Neural progenitor cell (in vitro differentiated cells): ENCODE data around the gene TPSB2. TPM values are rescaled to one million over a fixed set of nuclear protein-coding genes. Genes with fewer than 3 reads are reported as not detected.
"Not testable (repeated sequence)": the region's sequence is repeated elsewhere in the genome, so short reads cannot be mapped to it uniquely, and the experiment has no call there.

Source experiments
- DNase-seq: peaks from one replicate; pipeline ENCODE4 v3.0.0-alpha.2; 2016; ENCODE audit warnings: low spot score
- H2AFZ ChIP-seq: fragments of 200-600 bp; sonication (generic); replicated peaks from 2 replicates; pipeline ENCODE4 v1.6.1; 2016; ENCODE audit warnings: antibody characterized with exemption
- H3F3A ChIP-seq: fragments of 200-600 bp; sonication (generic); 2 replicates; pipeline ENCODE4 v1.6.1; 2016; ENCODE audit warnings: antibody characterized with exemption, low read depth
- H3K27ac ChIP-seq: fragments of 200-600 bp; sonication (generic); 2 replicates; pipeline ENCODE4 v1.5.1; 2016; ENCODE audit warnings: mild to moderate bottlenecking
- H3K27me3 ChIP-seq: fragments of 200-600 bp; sonication (generic); 2 replicates; pipeline ENCODE4 v1.6.1; 2016; ENCODE audit warnings: mild to moderate bottlenecking, moderate library complexity
- H3K36me3 ChIP-seq: fragments of 200-600 bp; sonication (generic); 2 replicates; pipeline ENCODE4 v1.5.1; 2016
- H3K4me1 ChIP-seq: fragments of 200-600 bp; sonication (generic); 2 replicates; pipeline ENCODE4 v1.6.1; 2016; ENCODE audit warnings: mixed run types
- H3K4me2 ChIP-seq: fragments of 200-600 bp; sonication (generic); 2 replicates; pipeline ENCODE4 v1.6.1; 2016
- H3K4me3 ChIP-seq: fragments of 200-600 bp; sonication (generic); 2 replicates; pipeline ENCODE4 v1.5.1; 2016
- H3K79me2 ChIP-seq: fragments of 200-600 bp; sonication (generic); 2 replicates; pipeline ENCODE4 v1.6.1; 2016; ENCODE audit warnings: low read depth
- H3K9ac ChIP-seq: fragments of 200-600 bp; sonication (generic); 2 replicates; pipeline ENCODE4 v1.6.1; 2016
- H3K9me3 ChIP-seq: fragments of 200-600 bp; sonication (generic); 2 replicates; pipeline ENCODE4 v1.5.1; 2016; ENCODE audit warnings: low read depth
- H4K20me1 ChIP-seq: fragments of 200-600 bp; sonication (generic); 2 replicates; pipeline ENCODE4 v1.6.1; 2016; ENCODE audit warnings: low read depth
- H3K27ac Mint-ChIP-seq: 3 replicates; pipeline ENCODE4 v1.8.0; 2021; ENCODE audit warnings: mixed read lengths
- H3K27me3 Mint-ChIP-seq: 2 replicates; pipeline ENCODE4 v1.8.0; 2022; ENCODE audit warnings: low read depth, mild to moderate bottlenecking, inconsistent platforms, moderate library complexity, mixed read lengths; ENCODE audit not compliant: insufficient read depth
- H3K36me3 Mint-ChIP-seq: 3 replicates; pipeline ENCODE4 v1.8.0; 2021; ENCODE audit warnings: mixed read lengths
- H3K4me1 Mint-ChIP-seq: 3 replicates; pipeline ENCODE4 v1.8.0; 2021; ENCODE audit warnings: mixed read lengths
- H3K4me3 Mint-ChIP-seq: 3 replicates; pipeline ENCODE4 v1.8.0; 2021; ENCODE audit warnings: mild to moderate bottlenecking, moderate library complexity, mixed read lengths
- H3K9me3 Mint-ChIP-seq: 3 replicates; pipeline ENCODE4 v1.8.0; 2020; ENCODE audit warnings: mixed read lengths
- EZH2 ChIP-seq: fragments of 200-600 bp; sonication (generic); IDR thresholded peaks from 2 replicates; pipeline ENCODE4 v1.6.1; 2017; ENCODE audit warnings: antibody characterized with exemption, mild to moderate bottlenecking, moderate library complexity
- EZH2phosphoT487 ChIP-seq: fragments of 200-600 bp; sonication (generic); IDR thresholded peaks from 2 replicates; pipeline ENCODE4 v1.6.1; 2017; ENCODE audit warnings: antibody characterized with exemption
- total RNA-seq: library from RNA; depleted of rRNA; stranded (reverse); fragments of >200 nt; gene quantifications from 2 replicates; pipeline ENCODE4 v1.2.3, GENCODE V29; 2015; ENCODE audit warnings: low replicate concordance
- TF ChIP-seq, protein P1 (sequence below): fragments of 200-600 bp; sonication (generic); IDR thresholded peaks from 2 replicates; pipeline ENCODE4 v1.5.1; 2017; ENCODE audit warnings: antibody characterized with exemption, mild to moderate bottlenecking

Gene TPSB2
- total RNA-seq, 1 donor from 2014 or later: not detected

DNA sequence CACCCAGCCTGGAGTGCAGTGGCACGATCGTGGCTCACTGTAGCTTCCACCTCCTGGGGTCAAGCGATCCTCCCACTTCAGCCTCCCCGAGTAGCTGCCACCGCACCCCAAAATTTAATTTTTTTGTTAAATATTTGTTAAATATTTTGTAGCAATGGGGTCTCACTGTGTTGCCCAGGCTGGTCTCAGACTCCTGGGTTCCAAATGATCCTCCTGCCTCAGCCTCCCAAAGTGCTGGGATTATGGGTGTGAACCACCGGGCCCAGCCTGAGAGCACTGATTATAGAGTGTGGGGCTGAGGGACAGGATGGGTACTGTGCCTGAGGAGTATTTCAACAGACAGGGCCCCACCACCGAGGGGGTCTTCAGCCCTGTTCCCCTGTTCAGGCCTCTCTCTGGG lies 40.5 kb downstream of the TPSB2 start:
- no peak for DNase-seq
- Histone ChIP-seq H3K9me3 (no peaks in the 10 kb centered on the region), H3K79me2 (no peaks in the 10 kb centered on the region), H3K4me1 (no peaks in the 10 kb centered on the region), H2AFZ (no peak overlapping the region), H3K4me3 (no peak overlapping the region), H3K27me3 (no peaks in the 10 kb centered on the region), H3F3A (no peaks in the 10 kb centered on the region), H3K27ac (no peak overlapping the region), H3K36me3 (no peaks in the 10 kb centered on the region), H3K9ac (no peak overlapping the region), H4K20me1 (peaks cover 91% of the 10 kb centered on the region), H3K4me2 (no peak overlapping the region)
- TF ChIP-seq EZH2 (no peak), EZH2phosphoT487 (no peak)
- TF ChIP-seq, protein P1, sequence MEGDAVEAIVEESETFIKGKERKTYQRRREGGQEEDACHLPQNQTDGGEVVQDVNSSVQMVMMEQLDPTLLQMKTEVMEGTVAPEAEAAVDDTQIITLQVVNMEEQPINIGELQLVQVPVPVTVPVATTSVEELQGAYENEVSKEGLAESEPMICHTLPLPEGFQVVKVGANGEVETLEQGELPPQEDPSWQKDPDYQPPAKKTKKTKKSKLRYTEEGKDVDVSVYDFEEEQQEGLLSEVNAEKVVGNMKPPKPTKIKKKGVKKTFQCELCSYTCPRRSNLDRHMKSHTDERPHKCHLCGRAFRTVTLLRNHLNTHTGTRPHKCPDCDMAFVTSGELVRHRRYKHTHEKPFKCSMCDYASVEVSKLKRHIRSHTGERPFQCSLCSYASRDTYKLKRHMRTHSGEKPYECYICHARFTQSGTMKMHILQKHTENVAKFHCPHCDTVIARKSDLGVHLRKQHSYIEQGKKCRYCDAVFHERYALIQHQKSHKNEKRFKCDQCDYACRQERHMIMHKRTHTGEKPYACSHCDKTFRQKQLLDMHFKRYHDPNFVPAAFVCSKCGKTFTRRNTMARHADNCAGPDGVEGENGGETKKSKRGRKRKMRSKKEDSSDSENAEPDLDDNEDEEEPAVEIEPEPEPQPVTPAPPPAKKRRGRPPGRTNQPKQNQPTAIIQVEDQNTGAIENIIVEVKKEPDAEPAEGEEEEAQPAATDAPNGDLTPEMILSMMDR: no peak
- Mint-ChIP-seq H3K9me3 (no peaks in the 10 kb centered on the region), H3K27ac (no peak overlapping the region), H3K27me3 (no peaks in the 10 kb centered on the region), H3K36me3 (no peaks in the 10 kb centered on the region), H3K4me3 (no peak overlapping the region), H3K4me1 (peaks cover 2% of the 10 kb centered on the region)

DNA sequence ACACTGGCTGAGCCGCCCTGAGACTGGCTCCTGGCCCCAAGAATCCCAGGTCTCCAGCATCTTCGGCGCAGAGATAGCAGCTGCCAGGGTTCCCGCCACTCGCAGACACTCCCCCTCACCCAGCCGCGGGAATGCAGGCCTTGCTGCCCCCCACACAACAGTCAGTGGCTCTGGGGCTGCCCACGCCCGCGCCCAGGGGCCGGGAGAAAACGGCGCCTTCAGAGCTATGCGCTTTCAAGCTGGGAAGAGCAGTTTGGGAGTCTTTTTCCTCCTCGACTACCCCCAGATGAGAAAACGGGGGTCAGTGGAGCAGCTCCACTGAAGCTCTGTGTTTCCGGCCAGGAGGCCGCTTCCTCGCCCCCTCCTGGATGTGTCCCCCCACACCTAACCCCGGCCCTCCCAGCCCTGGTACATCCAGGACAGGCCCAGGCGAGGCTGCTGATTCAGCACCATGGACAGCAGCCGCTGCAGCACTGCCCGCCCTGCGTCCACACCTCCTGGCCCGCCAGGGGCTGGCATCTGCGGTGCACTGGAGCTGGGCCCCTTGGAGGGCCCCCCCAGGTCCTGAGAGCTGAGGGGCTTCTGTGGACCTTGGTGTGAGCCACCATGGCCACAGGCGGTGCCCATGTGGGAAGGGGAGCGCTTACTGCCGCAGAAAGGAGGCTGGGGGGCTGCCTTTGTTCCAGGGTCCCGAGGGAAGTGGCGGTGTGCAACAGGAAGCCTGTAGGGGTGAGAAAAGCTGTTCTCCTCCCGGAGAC lies 41.4 kb downstream of the TPSB2 start:
- Histone ChIP-seq H3K4me1 (no peaks in the 10 kb centered on the region), H3K36me3 (no peaks in the 10 kb centered on the region), H3K27me3 (no peaks in the 10 kb centered on the region), H2AFZ (no peak overlapping the region), H3F3A (no peaks in the 10 kb centered on the region), H3K27ac (no peak overlapping the region), H3K79me2 (no peaks in the 10 kb centered on the region), H3K9ac (no peak overlapping the region), H3K4me2 (no peak overlapping the region), H3K4me3 (no peak overlapping the region), H4K20me1 (peaks cover 91% of the 10 kb centered on the region), H3K9me3 (no peaks in the 10 kb centered on the region)
- peaks cover 5% of the 10 kb centered on the region for H3K4me1 Mint-ChIP-seq
- TF ChIP-seq, protein P1: peak; percentile 8
- no peak for TF ChIP-seq EZH2phosphoT487
- H3K4me3 Mint-ChIP-seq: peak overlapping the region; percentile 33
- H3K27ac Mint-ChIP-seq: no peak overlapping the region
- H3K27me3 Mint-ChIP-seq: no peaks in the 10 kb centered on the region
- no peaks in the 10 kb centered on the region for H3K9me3 Mint-ChIP-seq
- DNase-seq: peak; percentile 90
- H3K36me3 Mint-ChIP-seq: no peaks in the 10 kb centered on the region

DNA sequence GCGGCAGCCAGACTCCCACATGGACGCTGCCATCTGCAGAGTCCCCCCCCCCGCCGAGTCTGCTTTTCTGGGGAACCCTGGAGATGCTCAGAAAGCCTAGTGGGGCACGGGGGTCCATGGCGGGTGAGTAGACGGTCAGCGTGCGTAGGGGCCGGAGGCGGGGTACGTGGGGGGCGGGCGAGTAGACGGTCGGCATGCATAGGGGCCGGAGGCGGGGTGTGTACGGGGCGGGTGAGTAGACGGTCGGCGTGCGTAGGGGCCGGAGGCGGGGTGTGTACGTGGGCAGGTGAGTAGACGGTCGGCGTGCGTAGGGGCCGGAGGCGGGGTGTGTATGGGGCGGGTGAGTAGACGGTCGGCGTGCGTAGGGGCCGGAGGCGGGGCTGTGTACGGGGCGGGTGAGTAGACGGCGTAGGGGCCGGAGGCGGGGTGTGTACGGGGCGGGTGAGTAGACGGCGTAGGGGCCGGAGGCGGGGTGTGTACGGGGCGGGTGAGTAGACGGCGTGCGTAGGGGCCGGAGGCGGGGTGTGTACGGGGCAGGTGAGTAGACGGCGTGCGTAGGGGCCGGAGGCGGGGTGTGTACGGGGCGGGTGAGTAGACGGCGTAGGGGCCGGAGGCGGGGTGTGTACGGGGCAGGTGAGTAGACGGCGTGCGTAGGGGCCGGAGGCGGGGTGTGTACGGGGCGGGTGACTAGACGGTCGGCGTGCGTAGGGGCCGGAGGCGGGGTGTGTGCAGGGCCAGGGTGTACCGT lies 44.4 kb downstream of the TPSB2 start:
- not testable (repeated sequence) for H3K27me3 ChIP-seq, H3K27me3 Mint-ChIP-seq

DNA sequence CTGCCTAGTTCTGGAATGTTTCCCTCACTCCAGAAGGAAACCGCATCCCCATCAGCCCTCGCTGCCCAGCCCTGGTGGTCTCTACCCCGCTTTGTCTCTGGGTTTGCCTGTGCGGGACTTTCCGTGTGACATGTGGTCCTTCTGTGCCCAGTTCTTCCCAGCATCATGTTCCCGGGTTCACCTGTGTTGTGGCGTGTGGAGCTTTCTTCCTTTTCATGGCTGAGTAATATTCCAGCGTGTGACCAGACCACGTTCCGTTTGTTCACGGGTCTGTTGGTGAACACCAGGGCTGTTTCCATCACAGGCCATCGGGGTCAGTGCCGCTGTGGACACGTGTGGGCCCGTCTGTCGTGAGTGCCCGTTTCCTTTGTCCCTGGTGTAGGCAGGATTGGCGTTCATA lies 45.0 kb downstream of the TPSB2 start:
- Histone ChIP-seq H3K27ac (no peak overlapping the region), H4K20me1 (peaks cover 92% of the 10 kb centered on the region), H3K4me3 (no peak overlapping the region), H3F3A (no peaks in the 10 kb centered on the region), H3K9me3 (no peaks in the 10 kb centered on the region), H3K9ac (no peak overlapping the region), H3K27me3 (no peaks in the 10 kb centered on the region), H3K4me2 (no peak overlapping the region), H2AFZ (no peak overlapping the region), H3K36me3 (no peaks in the 10 kb centered on the region), H3K4me1 (peaks cover 3% of the 10 kb centered on the region), H3K79me2 (no peaks in the 10 kb centered on the region)
- no peaks in the 10 kb centered on the region for H3K36me3 Mint-ChIP-seq
- no peaks in the 10 kb centered on the region for H3K27me3 Mint-ChIP-seq
- no peak overlapping the region for H3K4me3 Mint-ChIP-seq
- TF ChIP-seq EZH2 (no peak), EZH2phosphoT487 (no peak)
- TF ChIP-seq, protein P1: no peak
- H3K9me3 Mint-ChIP-seq: no peaks in the 10 kb centered on the region
- no peak overlapping the region for H3K27ac Mint-ChIP-seq
- no peak for DNase-seq
- peaks cover 18% of the 10 kb centered on the region for H3K4me1 Mint-ChIP-seq

More for the DNA sequence above, 44.4 kb downstream of the TPSB2 start:
- not testable (repeated sequence) for H3K4me2 ChIP-seq, H3K4me1 ChIP-seq, H3K9ac ChIP-seq, H3K27ac ChIP-seq, H3K9me3 ChIP-seq, H3K4me3 Mint-ChIP-seq, H3K79me2 ChIP-seq, H2AFZ ChIP-seq, H3K36me3 ChIP-seq, H3K27ac Mint-ChIP-seq, H3K9me3 Mint-ChIP-seq, H3F3A ChIP-seq, H3K36me3 Mint-ChIP-seq, H3K4me3 ChIP-seq, DNase-seq
- H3K4me1 Mint-ChIP-seq: peaks cover 18% of the 10 kb centered on the region
- H4K20me1 ChIP-seq: peaks cover 93% of the 10 kb centered on the region
